GM18909 (cell line): ENCODE measurements around the gene PROSER3.

Source experiments
- ATAC-seq: cut with Tn5 transposase; IDR thresholded peaks from one replicate; pipeline ENCODE4 v1.9.1; 2021; ENCODE audit warnings: mild to moderate bottlenecking; ENCODE audit not compliant: unreplicated experiment, poor library complexity

The PROSER3 gene

DNA sequence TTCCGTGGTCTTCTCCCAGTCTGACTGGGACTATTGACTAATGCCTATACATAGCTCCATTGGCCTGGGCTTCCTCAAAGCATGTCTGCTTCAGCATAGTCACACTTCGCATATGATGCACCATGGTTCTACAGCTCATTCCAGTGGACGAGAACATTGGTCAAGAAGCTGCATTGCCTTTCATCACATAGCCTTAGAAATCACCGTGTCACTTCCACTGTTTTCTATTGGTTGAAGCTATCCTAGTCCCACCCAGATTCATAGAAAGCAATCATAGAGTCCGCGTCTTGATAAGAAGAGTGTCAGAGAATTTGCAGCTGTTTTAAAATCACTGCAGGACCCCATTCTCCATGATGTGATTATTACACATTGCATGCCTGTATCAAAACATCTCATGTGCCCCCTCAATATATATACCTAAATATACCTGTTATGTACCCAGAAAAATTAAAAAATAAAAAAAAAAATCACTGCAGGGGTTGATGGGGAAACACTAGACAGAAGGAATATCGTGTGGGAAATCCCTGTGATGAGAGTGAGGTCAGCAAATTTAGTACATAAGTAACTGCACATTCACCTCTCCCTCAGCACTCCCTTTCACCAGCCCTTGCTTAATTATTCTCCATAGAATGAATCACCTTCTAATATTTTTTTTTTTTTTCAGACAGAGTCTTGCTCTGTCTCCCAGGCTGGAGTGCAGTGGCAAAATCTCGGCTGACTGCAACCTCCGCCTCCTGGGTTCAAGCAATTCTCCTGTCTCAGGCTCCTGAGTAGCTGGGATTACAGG lies 15.2 kb downstream of the PROSER3 start:
- no peak for ATAC-seq

- ATAC-seq: no peak
Measured at GRCh38 chr19:35774274-35775045, 16.5 kb downstream of the PROSER3 start.

- ATAC-seq: no peak
Measured at GRCh38 chr19:35775046-35775297, 17.0 kb downstream of the PROSER3 start.

GRCh38 chr19:35775298-35776101 lies 17.5 kb downstream of the PROSER3 start, which contains the start of gene ARHGAP33:
ARHGAP33 (plus strand) TSS chr19:35775564; CDS start chr19:35775659, 95 bp downstream.
- ATAC-seq: peak; percentile 88

DNA sequence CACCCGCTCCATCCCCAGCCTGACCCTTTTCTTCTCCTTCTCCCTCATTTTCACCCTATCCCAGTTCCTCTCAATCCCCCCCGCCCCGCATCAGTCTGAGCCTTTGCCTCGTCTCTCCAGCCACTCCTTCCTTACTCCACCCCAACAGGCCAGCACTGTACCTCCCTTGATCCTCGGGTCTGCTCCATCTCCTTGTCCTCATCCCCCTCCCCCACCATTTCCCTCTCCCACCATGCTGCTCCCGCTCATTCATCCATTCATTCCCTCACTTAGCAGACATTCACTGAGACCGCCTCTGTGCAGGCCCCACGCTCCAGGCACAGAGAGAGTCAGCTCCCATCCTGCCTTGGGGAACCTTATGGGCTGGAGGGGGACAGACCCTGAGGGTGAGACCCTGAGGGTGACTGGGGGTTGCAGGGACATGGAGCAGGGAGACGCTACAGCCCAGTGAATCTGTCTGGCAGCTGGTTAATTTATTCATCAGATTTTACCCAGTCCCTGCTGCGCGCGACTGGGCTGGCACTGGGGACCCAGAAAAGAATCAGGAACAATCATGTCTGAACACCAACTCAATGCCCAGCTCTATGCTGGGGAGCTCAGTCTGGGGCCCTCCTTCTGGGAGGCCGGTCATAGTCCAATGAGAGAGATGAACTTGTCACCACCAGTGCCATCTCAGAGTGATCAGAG lies 18.3 kb downstream of the PROSER3 start:
- ATAC-seq: no peak

- ATAC-seq: no peak
Measured at GRCh38 chr19:35777086-35777841, 19.3 kb downstream of the PROSER3 start.

- no peak for ATAC-seq
Measured at GRCh38 chr19:35777961-35778360, 20.0 kb downstream of the PROSER3 start.

- ATAC-seq: no peak
Measured at GRCh38 chr19:35779033-35779432, 21.1 kb downstream of the PROSER3 start.

- ATAC-seq: no peak
Measured at GRCh38 chr19:35780058-35780457, 22.1 kb downstream of the PROSER3 start.

- ATAC-seq: no peak
Measured at GRCh38 chr19:35780717-35781116, 22.7 kb downstream of the PROSER3 start.

GRCh38 chr19:35781650-35782049 lies 23.7 kb downstream of the PROSER3 start:
- ATAC-seq: no peak

- no peak for ATAC-seq
Measured at GRCh38 chr19:35782589-35782988, 24.6 kb downstream of the PROSER3 start.

- ATAC-seq: no peak
Measured at GRCh38 chr19:35783469-35784434, 25.8 kb downstream of the PROSER3 start.

GRCh38 chr19:35784503-35785338 lies 26.7 kb downstream of the PROSER3 start:
- ATAC-seq: no peak

DNA sequence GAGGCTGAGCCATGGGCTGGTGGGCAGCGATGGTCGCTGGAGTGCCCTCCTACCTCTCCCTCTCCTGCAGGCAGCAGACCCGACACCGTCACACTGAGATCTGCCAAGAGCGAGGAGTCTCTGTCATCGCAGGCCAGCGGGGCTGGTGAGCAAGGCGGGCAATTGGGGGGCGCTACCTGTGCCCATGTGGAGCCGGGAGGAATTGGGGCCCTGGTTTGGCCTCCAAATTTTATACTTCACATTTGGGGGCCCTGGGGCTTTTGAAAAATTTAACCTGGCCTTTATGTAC lies 27.3 kb downstream of the PROSER3 start:
- no peak for ATAC-seq

- ATAC-seq: no peak
Measured at GRCh38 chr19:35786299-35787160, 28.6 kb downstream of the PROSER3 start.

DNA sequence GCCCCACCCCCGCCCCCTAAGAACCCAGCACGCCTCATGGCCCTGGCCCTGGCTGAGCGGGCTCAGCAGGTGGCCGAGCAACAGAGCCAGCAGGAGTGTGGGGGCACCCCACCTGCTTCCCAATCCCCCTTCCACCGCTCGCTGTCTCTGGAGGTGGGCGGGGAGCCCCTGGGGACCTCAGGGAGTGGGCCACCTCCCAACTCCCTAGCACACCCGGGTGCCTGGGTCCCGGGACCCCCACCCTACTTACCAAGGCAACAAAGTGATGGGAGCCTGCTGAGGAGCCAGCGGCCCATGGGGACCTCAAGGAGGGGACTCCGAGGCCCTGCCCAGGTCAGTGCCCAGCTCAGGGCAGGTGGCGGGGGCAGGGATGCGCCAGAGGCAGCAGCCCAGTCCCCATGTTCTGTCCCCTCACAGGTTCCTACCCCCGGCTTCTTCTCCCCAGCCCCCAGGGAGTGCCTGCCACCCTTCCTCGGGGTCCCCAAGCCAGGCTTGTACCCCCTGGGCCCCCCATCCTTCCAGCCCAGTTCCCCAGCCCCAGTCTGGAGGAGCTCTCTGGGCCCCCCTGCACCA lies 29.3 kb downstream of the PROSER3 start:
- ATAC-seq: no peak
